OCI-LY7 (cell line): ENCODE data around the gene LCN12. TPM values are rescaled to one million over a fixed set of nuclear protein-coding genes. Genes with fewer than 3 reads are reported as not detected.

Experiments used
- BruUV-seq: library from RNA; stranded (reverse); fragments of 400-500 nt; replicated peaks from 2 replicates; lab custom pipeline; 2021; lab: Mats Ljungman, UMichigan
- CTCF ChIA-PET: fragments of 300-600 bp; sonication (Branson Sonifier 250); formaldehyde crosslinking; loops from one replicate; lab custom pipeline; 2022; ENCODE audit warnings: antibody characterized with exemption; ENCODE audit not compliant: unreplicated experiment; lab: Charles Lee
- POLR2A ChIA-PET: fragments of 300-600 bp; sonication (Branson Sonifier 250); formaldehyde crosslinking; loops from one replicate; lab custom pipeline; 2022; ENCODE audit warnings: antibody characterized with exemption; lab: Charles Lee
- DNase-seq: peaks from one replicate; pipeline ENCODE4 v3.0.0-alpha.2; 2015; ENCODE audit warnings: low spot score
- H2AFZ ChIP-seq: fragments of 200-600 bp; sonication (generic), shearing (Covaris generic); 2 replicates; pipeline ENCODE4 v1.6.1; 2014; ENCODE audit warnings: mild to moderate bottlenecking, antibody characterized with exemption, low read length, moderate library complexity
- H3K27ac ChIP-seq: fragments of 200-600 bp; sonication (generic); 2 replicates; pipeline ENCODE4 v1.5.1; 2014; ENCODE audit warnings: mixed run types, low read depth, mild to moderate bottlenecking, moderate library complexity, low read length, inconsistent platforms; ENCODE audit not compliant: poor library complexity, severe bottlenecking
- H3K36me3 ChIP-seq: fragments of 200-600 bp; sonication (generic); 2 replicates; pipeline ENCODE4 v1.6.1; 2014; ENCODE audit warnings: mild to moderate bottlenecking, antibody characterized with exemption, low read length, moderate library complexity, mixed read lengths; ENCODE audit not compliant: insufficient read depth
- H3K4me1 ChIP-seq: fragments of 200-600 bp; sonication (generic); 2 replicates; pipeline ENCODE4 v1.5.1; 2014; ENCODE audit warnings: mild to moderate bottlenecking, low read length; ENCODE audit not compliant: insufficient read depth, poor library complexity, severe bottlenecking
- H3K4me2 ChIP-seq: fragments of 200-600 bp; sonication (generic); 2 replicates; pipeline ENCODE4 v1.6.1; 2014; ENCODE audit warnings: mild to moderate bottlenecking, low read length
- H3K4me3 ChIP-seq: fragments of 200-600 bp; sonication (generic); 2 replicates; pipeline ENCODE4 v1.5.1; 2014; ENCODE audit warnings: mild to moderate bottlenecking, low read depth, low read length; ENCODE audit not compliant: poor library complexity, severe bottlenecking
- H3K79me2 ChIP-seq: fragments of 200-600 bp; sonication (generic); 2 replicates; pipeline ENCODE4 v1.6.1; 2016; ENCODE audit warnings: low read depth, mild to moderate bottlenecking, low read length, moderate library complexity, mixed read lengths; ENCODE audit not compliant: insufficient read depth
- H3K9me2 ChIP-seq: fragments of 200-600 bp; sonication (generic); 2 replicates; pipeline ENCODE4 v1.6.1; 2016; ENCODE audit warnings: mild to moderate bottlenecking, low read length, mixed read lengths; ENCODE audit not compliant: insufficient read depth
- H3K9me3 ChIP-seq: fragments of 200-600 bp; sonication (generic); 2 replicates; pipeline ENCODE4 v1.6.1; 2014; ENCODE audit warnings: mild to moderate bottlenecking, mixed run types, low read length, mixed read lengths
- H4K20me1 ChIP-seq: fragments of 200-600 bp; sonication (generic); 2 replicates; pipeline ENCODE4 v1.6.1; 2014; ENCODE audit warnings: mild to moderate bottlenecking, antibody characterized with exemption, low read length, moderate library complexity, mixed read lengths; ENCODE audit not compliant: insufficient read depth
- CTCF ChIP-seq: fragments of 200-600 bp; sonication (generic); conservative IDR thresholded peaks from 2 replicates; pipeline ENCODE4 v1.5.1; 2014; ENCODE audit warnings: mild to moderate bottlenecking, antibody characterized with exemption, low read length, moderate library complexity, mixed read lengths
- EZH2phosphoT487 ChIP-seq: fragments of 200-600 bp; sonication (generic); IDR thresholded peaks from 2 replicates; pipeline ENCODE4 v1.6.1; 2018; ENCODE audit warnings: low read depth, borderline replicate concordance, mild to moderate bottlenecking, mixed run types, antibody characterized with exemption, low read length, moderate library complexity, mixed read lengths
- intact Hi-C: fragments of 100-400 bp; cut with micrococcal nuclease; formaldehyde crosslinking; loops from one replicate; pipeline ENCODE4 v1.10.0; 2022; ENCODE audit not compliant: unreplicated experiment
- total RNA-seq, 2 experiments: library from RNA; depleted of rRNA in 1 of 2; stranded (reverse); fragments of >200 nt in 1 of 2; shearing (Covaris generic) in 1 of 2; gene quantifications; 2 replicates each; pipeline ENCODE4 v1.2.3, GENCODE V29; 2014 to 2022

The LCN12 gene
- total RNA-seq, 2 experiments from 2014 or later: 0.95 to 3.7 TPM

GRCh38 chr9:136952876-136953770 is 1.1 kb downstream of the LCN12 start:
- POLR2A ChIA-PET: interaction anchor here (0.6 kb wide), 1 partner anchor 143 kb away, joined by 3 read pairs; no protein-coding TSS in a partner anchor

GRCh38 chr9:136953771-136954269 is 1.7 kb downstream of the LCN12 start:
- no peak for DNase-seq
- BruUV-seq: no TSS peak
- Histone ChIP-seq H3K36me3 (no peaks in the 10 kb centered on the region), H3K27ac (no peak overlapping the region), H3K79me2 (no peaks in the 10 kb centered on the region), H4K20me1 (no peaks in the 10 kb centered on the region), H3K4me3 (no peak overlapping the region), H3K4me1 (peaks cover 12% of the 10 kb centered on the region), H2AFZ (no peak overlapping the region), H3K4me2 (no peak overlapping the region), H3K9me3 (no peaks in the 10 kb centered on the region), H3K9me2 (no peaks in the 10 kb centered on the region)
- intact Hi-C loops: no loop called here
- CTCF ChIA-PET: no interaction called here
- POLR2A ChIA-PET: no interaction called here
- TF ChIP-seq CTCF: no peak
- TF ChIP-seq EZH2phosphoT487: no peak

More at GRCh38 chr9:136952876-136953770, 1.1 kb downstream of the LCN12 start:
- Histone ChIP-seq H3K36me3 (no peaks in the 10 kb centered on the region), H4K20me1 (no peaks in the 10 kb centered on the region), H2AFZ (no peak overlapping the region), H3K4me1 (peaks cover 16% of the 10 kb centered on the region), H3K79me2 (no peaks in the 10 kb centered on the region), H3K4me2 (no peak overlapping the region), H3K27ac (no peak overlapping the region), H3K4me3 (no peak overlapping the region), H3K9me2 (no peaks in the 10 kb centered on the region), H3K9me3 (no peaks in the 10 kb centered on the region)
- no TSS peak for BruUV-seq
- intact Hi-C loops: no loop called here
- CTCF ChIA-PET: interaction anchor here (0.7 kb wide), 1 partner anchor 22 kb away, joined by 9 read pairs; no protein-coding TSS in a partner anchor
- DNase-seq: no peak
- TF ChIP-seq CTCF (no peak), EZH2phosphoT487 (no peak)
